Upper lobe of left lung (tissue), 4 donors: Measurements from ENCODE around the gene SWT1.
"Not testable (repeated sequence)": the region's sequence is repeated elsewhere in the genome, so short reads cannot be mapped to it uniquely, and the experiment has no call there.

Experiments
- POLR2A ChIP-seq, 4 donors: fragments of 450-650 bp; IDR thresholded peaks; one replicate each; pipeline ENCODE4 v1.5.1; 2016 to 2017; ENCODE audit warnings: antibody characterized with exemption in 4 of 4, mild to moderate bottlenecking in 2 of 4
- POLR2AphosphoS5 ChIP-seq, 2 donors: sonication (generic); formaldehyde crosslinking; IDR thresholded peaks; one replicate each; pipeline ENCODE4 v1.5.1; 2017; ENCODE audit warnings: antibody characterized with exemption in 2 of 2
- TF ChIP-seq, protein P1 (sequence below), 6 experiments: fragments of 450-650 bp in 4 of 6; fragments of 200-600 bp in 2 of 6; sonication (generic) in 2 of 6; IDR thresholded peaks; one replicate each; pipeline ENCODE4 v1.5.1; 2016 to 2019; ENCODE audit warnings: antibody characterized with exemption in 6 of 6

DNA sequence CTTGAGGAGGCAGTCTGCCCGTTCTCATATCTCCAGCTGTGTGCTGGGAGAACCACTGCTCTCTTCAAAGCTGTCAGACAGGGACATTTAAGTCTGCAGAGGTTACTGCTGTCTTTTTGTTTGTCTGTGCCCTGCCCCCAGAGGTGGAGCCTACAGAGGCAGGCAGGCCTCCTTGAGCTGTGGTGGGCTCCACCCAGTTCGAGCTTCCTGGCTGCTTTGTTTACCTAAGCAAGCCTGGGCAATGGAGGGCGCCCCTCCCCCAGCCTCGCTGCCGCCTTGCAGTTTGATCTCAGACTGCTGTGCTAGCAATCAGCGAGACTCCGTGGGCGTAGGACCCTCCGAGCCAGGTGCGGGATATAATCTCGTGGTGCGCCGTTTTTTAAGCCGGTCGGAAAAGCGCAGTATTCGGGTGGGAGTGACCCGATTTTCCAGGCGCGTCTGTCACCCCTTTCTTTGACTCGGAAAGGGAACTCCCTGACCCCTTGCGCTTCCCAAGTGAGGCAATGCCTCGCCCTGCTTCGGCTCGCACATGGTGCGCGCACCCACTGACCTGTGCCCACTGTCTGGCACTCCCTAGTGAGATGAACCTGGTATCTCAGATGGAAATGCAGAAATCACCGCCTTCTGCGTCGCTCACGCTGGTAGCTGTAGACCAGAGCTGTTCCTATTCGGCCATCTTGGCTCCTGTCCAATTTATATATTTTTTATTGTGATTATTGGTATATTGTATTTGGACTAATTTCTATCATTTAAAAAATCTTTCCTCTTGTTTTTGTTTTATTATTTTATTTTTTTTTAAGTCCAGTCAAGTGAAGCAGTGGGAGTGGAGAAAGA, 100.4 kb downstream of the SWT1 start:
- TF ChIP-seq, protein P1, sequence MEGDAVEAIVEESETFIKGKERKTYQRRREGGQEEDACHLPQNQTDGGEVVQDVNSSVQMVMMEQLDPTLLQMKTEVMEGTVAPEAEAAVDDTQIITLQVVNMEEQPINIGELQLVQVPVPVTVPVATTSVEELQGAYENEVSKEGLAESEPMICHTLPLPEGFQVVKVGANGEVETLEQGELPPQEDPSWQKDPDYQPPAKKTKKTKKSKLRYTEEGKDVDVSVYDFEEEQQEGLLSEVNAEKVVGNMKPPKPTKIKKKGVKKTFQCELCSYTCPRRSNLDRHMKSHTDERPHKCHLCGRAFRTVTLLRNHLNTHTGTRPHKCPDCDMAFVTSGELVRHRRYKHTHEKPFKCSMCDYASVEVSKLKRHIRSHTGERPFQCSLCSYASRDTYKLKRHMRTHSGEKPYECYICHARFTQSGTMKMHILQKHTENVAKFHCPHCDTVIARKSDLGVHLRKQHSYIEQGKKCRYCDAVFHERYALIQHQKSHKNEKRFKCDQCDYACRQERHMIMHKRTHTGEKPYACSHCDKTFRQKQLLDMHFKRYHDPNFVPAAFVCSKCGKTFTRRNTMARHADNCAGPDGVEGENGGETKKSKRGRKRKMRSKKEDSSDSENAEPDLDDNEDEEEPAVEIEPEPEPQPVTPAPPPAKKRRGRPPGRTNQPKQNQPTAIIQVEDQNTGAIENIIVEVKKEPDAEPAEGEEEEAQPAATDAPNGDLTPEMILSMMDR (IDR thresholded peaks at IDR 0.05) = not testable (repeated sequence)
- not testable (repeated sequence) for TF ChIP-seq POLR2AphosphoS5, POLR2A (IDR thresholded peaks at IDR 0.05)
